Ureter (tissue), 1 donor: Measurements from ENCODE around the gene TNN. TPM values are rescaled to one million over a fixed set of nuclear protein-coding genes. Genes with fewer than 3 reads are reported as not detected.

Experiments used
- total RNA-seq: library from RNA; stranded (reverse); gene quantifications from one replicate; pipeline ENCODE4 v1.2.4, GENCODE V29; 2023
- donor health status: DM: yes; HTN: yes; CAD: no.

The TNN gene
- total RNA-seq, 1 donor from 2014 or later, result not detected

Other genes with a start within 250 kb of the TNN start
- 54.1 TPM for gene CACYBP, start 67.9 kb upstream of the TNN start, total RNA-seq
- 39.8 TPM for gene MRPS14, start 44.4 kb upstream of the TNN start, total RNA-seq
- 25.3 TPM for gene KIAA0040, start 124.9 kb downstream of the TNN start, total RNA-seq